NCI-H82 treated with DMSO at 0.1 percent for 48 hours (cell line): ENCODE measurements around the gene RCCD1.
"Not testable (repeated sequence)": the region's sequence is repeated elsewhere in the genome, so short reads cannot be mapped to it uniquely, and the experiment has no call there.

Source experiments
- DNase-seq: peaks from one replicate; lab custom pipeline; 2025; ENCODE audit not compliant: unreplicated experiment; lab: John Stamatoyannopoulos, UW

RCCD1 gene

GRCh38 chr15:90954712-90955623 lies at the start of gene RCCD1:
Gene RCCD1 (plus strand): TSS chr15:90954884. CDS start chr15:90956735, 1,851 bp downstream.
- DNase-seq: peak; percentile 71

- no peak for DNase-seq
These were observed 49.1 kb upstream of the RCCD1 start for GRCh38 chr15:90905306-90906180.

GRCh38 chr15:90906181-90906849 lies 48.4 kb upstream of the RCCD1 start:
- no peak for DNase-seq

- no peak for DNase-seq
These were observed 47.5 kb upstream of the RCCD1 start for GRCh38 chr15:90907051-90907660.

GRCh38 chr15:90907838-90908507 lies 46.7 kb upstream of the RCCD1 start:
- no peak for DNase-seq

- not testable (repeated sequence) for DNase-seq
These were observed 45.2 kb upstream of the RCCD1 start for GRCh38 chr15:90909449-90909848.

- no peak for DNase-seq
These were observed 44.7 kb upstream of the RCCD1 start for GRCh38 chr15:90909976-90910375.

- no peak for DNase-seq
These were observed 44.0 kb upstream of the RCCD1 start for GRCh38 chr15:90910441-90911301.

GRCh38 chr15:90911302-90911623 lies 43.4 kb upstream of the RCCD1 start:
- DNase-seq: no peak

- DNase-seq: no peak
These were observed 42.5 kb upstream of the RCCD1 start for GRCh38 chr15:90911906-90912769.

- DNase-seq: no peak
These were observed 42.0 kb upstream of the RCCD1 start for GRCh38 chr15:90912770-90913075.

GRCh38 chr15:90913398-90913944 lies 41.2 kb upstream of the RCCD1 start:
- no peak for DNase-seq

GRCh38 chr15:90914305-90915080 lies 40.2 kb upstream of the RCCD1 start:
- DNase-seq: no peak

GRCh38 chr15:90915216-90915807 lies 39.4 kb upstream of the RCCD1 start:
- no peak for DNase-seq

GRCh38 chr15:90915808-90916440 lies 38.8 kb upstream of the RCCD1 start:
- no peak for DNase-seq

- DNase-seq: no peak
These were observed 38.2 kb upstream of the RCCD1 start for GRCh38 chr15:90916461-90916860.

GRCh38 chr15:90917569-90917968 lies 37.1 kb upstream of the RCCD1 start:
- DNase-seq: no peak
